HG02571 (cell line): Measurements from ENCODE around the gene ARHGAP28.

Experiments
- ATAC-seq: cut with Tn5 transposase; IDR thresholded peaks from one replicate; pipeline ENCODE4 v1.9.1; 2021; ENCODE audit warnings: mild to moderate bottlenecking, moderate library complexity; ENCODE audit not compliant: unreplicated experiment

The ARHGAP28 gene

DNA sequence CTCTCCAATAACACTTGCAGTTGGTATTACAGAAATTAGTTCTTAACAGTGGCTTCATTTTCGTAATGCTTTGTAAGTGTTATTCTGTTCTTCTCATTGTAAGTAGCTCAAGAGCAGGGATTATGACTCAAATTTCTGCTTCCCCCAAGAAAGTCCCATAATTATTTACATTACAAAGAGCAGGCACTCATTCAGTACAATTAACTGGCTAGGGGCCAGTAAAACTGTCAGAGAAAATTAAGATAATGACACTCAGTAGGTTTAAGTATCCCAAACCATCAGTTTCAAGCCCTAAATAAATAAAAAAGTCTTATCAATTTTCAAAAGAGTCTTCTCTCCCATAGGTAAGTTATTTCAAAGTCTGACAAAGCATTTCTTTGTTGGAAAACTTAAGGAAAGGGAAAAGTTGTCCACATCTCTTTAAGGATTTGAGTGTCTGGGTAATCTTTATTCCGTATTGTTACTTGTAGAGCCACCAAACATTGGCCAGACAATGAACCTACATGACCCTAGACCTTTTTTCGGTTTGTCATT lies 137.1 kb downstream of the ARHGAP28 start:
- no peak for ATAC-seq

DNA sequence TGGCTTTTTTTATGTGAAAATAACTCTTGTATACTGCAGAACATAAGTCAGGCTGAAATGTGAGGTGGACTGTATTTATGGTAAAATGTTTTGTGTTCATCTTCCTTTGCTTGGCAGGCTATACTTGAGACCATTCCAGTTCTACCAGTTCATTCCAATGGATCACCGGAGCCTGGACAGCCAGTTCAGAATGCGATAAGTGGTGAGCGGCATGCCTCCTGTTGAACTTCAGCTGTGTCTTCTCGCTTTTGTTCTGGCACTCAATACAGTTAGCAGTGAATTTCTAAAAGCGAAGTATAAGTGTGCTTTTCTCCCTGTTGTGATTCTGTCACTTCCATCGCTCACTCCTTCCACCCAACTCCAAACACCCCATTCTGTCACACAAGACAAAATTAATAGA lies 138.5 kb downstream of the ARHGAP28 start:
- ATAC-seq = no peak

DNA sequence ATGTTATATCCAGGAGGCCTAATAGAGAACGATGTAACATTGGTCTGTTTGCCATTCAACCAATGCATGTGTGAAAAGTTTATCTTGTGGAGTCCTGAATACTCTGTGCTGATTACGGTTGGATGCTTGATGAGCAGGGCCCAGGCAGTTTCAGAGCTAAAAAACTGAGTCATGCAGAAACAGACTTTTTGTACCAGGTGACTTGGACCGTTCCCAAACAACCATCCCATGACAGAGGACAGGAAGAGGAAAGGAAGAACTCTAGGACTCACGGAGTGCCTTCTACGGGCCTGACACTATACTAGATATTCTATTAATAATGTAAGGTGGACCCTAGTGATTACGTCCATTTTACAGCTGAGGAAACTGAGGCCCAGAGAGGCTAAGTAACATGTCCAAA lies 142.1 kb downstream of the ARHGAP28 start:
- ATAC-seq = no peak

DNA sequence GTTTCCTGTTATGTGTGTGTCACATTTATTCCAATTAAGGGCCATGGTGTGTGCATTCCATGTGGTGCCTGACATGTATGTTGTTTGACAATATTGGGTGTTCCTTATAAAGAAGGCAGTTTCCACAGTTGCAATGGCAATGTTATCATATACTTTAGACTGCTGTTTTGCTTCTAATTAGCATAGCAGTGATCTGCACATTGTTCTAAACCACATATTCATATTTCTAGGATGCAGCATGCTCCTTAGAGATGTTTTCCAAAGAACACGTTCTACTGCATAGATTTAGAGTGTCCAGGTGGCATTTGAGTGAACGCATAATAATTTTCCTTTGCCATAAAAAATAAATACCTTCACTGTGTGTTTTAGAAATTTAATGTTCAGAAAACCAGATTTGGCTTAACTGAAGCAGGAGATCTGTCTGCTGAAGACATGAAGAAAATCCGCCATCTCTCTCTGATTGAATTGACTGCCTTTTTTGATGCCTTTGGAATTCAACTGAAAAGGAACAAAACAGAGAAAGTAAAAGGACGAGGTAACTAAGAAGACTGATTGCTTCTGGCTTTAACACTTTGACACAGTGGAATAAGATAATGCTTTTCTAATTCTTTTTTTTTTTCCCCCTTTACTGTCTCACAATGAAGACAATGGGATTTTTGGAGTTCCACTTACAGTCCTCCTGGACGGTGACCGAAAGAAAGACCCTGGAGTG lies 143.7 kb downstream of the ARHGAP28 start:
- ATAC-seq = no peak

DNA sequence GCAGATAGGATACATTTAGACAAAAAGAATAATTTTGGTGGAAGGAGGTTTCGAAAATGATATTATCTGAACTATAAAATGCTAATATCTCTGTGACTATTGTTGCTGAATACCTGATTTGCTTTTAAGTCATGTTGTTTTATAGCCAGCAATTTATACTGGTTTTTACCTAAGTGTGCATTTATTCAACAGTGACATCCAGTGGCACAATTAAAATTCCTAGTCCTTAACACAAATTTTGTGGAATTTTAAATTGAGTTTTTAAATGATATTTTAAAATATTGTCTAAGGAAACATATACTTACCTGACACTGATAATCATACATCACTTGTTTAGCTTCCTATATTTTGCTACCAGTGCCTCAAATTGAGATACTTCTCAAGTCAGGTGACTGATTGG lies 144.8 kb downstream of the ARHGAP28 start:
- ATAC-seq = no peak

DNA sequence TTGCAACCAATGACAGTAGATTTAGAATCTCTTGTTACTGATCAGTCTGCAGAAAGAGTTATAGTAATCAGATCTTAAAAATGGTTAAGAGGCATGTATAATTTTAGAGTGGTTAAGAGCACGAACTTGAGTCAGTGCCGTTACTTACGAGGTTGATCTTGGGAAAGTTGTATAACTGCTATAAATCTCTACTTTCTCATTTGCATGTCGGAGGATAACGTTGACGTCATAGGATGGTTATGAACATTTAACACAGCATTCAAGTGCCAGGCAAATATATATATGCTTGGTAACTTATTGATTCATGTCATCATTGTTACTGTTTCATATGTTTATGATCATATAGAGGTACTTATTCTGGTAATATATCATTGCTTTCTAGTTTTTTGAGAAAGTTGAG lies 146.2 kb downstream of the ARHGAP28 start:
- ATAC-seq = no peak

DNA sequence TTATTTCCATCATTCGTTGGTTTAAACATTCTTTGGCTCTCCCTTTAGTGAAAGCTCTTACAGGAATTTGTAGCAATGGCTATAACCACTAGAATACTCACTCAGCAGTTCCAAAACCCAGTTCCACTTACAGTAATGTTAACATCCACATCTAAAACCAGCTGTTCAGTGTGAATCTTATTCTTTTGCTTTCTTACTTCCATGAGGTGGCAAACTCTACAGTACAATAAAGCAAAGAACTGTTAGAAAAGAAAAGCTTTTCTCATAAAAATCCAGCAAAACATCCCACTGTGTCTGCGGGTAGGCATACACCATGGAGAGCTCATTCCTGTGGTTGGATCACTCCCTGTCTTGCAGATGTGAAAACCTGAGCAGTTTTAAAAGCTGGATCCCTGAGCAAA lies 147.1 kb downstream of the ARHGAP28 start:
- no peak for ATAC-seq

DNA sequence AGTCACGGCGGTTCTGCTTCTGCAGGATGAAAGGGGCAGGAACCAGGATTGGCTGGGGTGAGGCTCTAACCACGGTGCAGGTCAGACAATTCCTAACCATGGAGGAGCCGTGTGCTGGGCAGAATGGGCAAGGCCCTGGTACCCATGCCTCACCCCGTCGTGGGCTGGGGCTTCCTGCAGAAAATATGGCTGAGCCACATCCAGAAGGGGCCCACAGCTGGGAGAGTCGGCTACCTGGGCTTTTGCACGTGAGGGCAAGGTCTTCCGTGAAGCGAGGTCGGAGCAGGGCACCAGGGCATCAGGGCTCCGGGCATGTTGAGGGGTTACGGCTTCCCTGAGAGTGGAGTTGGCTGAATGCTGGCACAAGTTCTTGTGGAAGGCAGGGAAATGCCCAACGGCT lies 147.8 kb downstream of the ARHGAP28 start:
- ATAC-seq = no peak

DNA sequence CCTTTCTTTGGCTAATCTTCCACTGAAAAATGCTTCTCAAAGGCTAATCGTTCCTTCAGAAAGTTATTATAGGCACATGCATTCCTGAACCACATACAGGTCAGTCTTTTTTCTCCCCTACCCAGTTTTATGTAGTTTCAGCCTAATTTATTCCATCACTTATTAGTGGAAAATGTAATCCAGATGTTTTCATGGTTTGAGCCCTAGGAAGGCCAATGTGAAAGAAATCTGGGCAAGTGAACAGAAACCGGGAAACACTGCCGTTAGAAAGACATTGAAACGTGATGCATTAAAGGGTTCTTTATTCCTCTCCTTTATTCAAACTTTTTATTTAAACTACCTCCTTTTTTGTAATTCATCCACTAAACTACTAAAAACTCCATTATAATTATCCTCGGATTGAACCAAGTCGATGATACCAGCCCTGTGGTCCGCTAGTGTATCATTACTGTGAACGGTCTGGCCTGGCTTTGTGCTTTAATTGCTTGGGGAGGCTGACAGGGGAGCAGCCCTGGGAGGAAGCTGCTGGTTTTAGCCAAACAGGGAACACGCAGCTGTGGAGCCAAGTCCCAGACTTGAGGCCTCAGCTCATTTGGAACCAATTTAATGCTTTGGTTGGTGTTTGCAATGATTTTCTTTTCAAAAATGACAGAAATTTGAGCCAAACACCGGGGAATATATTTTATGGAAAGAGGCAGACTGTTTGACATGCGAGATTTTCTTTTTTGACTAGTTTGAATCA lies 149.2 kb downstream of the ARHGAP28 start:
- no peak for ATAC-seq

DNA sequence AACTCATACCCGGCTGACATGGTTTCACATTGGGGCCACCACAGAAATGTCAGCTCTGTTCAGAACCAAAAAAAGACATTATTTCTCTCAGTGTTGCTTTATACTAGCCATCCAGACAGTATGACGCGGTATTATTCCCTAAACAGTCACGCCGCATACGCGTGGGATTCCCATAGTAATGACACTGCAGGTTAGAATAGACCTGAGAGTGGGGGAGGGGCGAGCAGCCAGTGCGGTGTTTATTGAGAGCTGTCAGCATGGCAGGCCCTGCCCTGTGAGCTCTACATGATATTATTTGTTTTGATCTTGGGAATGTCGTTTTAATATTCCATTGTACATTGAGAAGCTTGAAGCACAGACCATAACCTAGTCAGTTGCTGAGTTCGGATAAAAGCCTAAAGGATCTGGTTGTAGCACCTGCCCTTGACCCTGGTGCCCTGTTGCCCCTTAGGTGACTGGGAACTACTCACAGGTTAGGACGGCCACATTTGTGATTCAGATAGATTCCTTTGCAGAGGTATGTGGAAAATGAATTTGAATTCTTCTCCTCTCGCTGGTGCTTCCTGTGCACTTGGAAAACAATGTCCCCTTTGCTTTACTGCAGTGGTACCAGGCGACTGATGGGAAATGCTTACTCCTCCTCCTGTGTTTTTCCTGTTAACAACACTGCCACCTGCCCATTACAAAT lies 150.1 kb downstream of the ARHGAP28 start:
- no peak for ATAC-seq

DNA sequence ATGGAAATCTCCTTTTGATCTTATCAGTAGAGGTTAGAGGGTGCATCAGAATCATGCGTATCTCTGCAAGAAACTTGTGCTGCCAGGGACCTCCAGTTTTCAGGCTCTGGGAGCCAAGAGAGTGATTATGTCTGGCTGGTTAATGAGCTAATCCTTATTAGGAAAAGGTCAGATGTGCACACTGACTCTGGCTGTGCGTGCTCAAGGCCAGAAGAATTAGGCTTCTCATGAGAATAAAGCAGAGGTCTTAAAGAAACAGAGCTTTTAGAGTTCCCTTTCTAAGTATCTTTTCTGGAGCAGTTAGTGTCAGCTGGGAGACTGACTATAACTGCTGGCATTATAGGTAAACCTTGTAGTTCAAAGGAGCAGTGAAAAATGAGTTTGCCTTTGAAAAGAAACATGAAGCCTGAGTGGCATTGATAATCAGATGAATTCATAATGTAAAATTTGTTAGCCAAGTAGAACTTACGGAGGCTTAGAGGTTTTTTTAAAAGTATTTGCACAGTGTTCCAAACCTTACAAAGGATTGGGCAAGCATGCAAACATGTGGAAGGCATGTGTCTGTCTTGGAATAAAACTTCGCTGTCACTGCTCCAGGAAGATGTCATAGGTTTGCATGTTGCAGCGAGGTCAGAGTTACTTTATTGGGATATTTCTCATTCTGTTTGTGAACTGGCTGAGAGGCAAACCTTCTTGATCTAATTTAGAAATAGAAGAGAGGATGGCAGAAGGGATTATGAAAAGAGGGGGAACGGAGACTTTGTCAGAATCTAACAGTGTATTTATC lies 151.7 kb downstream of the ARHGAP28 start:
- ATAC-seq = no peak

DNA sequence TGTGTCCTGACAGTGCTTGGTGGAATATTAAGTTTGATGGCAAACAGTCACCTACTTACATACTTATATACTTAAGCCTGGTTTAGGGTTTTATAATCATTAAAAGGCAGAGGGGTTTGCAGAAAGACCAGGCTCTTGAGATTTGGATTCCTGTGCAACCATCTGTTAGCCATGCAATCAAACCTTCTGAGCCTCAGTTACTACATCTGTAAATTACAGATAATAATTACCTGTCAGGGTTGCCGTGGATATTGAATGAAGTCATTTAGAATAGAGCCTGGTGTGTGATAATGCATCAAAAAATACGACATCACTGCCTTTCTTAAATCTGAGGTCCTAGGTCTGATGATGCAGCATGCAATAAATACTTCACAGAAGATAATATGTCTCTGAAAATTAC lies 152.9 kb downstream of the ARHGAP28 start:
- no peak for ATAC-seq

DNA sequence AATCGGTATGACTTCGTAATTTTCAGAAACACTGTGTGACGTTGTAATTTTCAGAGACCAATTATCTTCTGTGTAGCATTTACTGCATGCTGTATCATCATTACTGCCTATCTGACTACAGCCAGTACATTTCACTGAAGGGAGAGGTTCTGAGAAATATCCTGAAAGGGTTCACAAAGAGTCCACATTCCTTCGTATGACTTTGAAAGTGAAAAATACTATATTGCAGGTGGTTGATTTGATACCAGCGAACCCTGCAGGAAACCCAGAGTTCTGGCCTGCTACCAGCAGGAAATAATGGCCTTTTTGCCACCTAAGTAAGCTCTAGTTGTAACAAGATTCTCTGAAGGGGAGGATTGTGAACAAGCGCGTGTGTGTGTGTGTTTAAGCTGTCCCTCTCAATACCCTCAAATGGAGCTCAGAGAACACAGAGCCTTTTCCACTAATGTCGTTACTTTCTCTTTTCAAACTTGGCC lies 155.5 kb downstream of the ARHGAP28 start:
- ATAC-seq = no peak

DNA sequence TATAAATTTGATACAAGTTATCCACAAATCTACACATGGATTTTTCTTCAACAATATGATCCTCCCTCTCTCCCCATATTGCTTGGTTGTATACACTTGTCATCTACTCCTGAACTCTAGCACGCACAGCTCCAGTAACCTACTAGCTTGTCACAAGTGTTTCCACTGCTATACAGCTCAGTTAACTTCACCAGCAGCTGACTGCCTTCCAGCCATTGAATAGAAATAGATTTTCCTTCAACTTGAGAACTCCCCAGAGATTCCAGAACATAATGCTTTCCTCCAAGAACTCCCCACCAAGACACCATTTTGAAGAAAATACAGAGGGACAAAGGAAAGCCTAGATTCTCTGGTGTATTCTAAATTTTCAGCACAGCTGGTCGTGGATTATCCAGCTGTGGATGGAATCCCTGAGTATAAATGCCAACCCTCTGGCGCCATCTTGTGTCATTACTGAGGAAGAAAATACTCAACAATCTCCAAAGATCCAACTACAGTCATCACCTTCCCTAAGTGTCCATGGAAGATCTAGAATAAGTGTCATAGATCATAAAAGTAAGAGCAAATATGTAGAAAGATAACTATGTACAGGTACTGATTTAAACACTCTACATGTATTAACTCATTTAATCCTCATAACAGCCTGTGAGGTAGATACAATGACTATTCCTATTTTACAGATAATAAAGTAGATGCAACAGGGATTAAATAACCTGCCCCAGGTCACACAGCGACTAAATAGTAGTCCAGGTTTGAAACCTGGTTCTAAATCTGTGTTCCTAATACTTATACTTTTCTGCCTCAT lies 156.7 kb downstream of the ARHGAP28 start:
- ATAC-seq = no peak

DNA sequence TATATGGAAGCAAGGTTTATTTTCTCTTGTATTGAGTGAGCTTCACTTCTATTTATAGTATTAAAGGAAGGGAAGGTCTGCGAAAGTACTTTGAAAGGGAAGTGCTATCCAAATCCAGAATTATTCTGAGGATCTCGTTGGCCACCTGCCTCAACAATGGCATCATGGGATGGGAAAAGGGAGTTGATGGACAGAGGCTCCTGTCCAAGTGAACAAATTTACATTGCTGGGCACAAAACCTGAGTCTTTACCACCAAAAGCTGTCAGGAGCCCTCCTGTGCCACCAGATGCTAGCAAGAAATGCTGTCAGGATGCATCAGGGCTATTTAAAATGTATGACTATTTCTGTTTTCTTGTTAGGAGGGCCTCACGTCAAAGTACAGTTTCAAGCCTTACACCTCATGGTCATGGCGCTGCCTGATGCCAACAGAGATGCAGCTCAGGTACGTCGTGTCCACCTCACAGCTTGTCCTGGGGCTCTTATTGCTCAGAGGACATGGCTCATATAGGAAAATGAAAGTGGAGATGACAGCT lies 157.3 kb downstream of the ARHGAP28 start:
- no peak for ATAC-seq

DNA sequence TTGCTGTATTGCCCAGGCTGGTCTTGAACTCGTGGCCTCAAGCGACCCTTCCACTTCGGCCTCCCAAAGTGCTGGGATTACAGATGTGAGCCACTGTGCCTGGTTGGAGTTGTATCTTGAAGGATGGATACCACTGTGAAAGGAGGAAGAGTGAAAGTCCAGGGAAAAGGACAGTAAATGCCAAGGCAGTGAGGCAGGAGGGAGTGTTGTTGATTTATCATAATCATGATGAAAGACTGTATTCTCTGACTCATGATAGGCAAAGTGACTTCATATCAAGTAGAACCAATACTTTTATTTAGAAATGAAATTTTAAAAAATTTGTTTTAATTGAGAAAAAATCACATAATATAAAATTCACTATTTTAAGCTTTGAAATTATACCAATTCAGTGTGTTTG lies 162.3 kb downstream of the ARHGAP28 start:
- no peak for ATAC-seq

DNA sequence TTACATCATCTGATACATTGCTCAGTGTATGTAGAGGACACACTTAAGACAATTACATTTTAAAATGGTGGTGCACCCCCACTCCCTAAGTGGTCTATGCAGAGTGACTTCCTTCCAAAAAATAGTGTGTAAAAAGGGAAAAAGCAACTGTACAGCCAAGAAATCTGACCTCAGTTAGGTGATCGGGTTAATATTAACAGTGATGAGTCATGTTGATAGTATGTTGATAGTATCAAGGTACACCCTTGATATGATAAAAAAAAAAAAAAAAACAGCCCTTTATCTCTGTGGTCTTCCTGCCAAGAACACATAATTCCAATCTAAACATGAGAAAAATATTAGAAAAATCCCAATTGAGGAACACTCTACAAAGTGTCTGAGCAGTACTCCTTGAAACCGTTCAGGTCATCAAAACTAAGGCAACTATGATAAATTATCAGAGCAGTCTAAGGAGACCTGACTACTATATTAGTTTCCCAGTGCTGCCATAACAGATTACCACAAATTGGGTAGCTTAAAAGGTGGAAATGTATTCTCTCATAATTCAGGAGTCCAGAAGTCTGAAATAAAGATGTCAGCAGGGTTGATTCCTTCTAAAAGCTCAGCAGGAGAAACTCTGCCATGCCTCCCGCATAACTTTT lies 171.9 kb downstream of the ARHGAP28 start:
- no peak for ATAC-seq

DNA sequence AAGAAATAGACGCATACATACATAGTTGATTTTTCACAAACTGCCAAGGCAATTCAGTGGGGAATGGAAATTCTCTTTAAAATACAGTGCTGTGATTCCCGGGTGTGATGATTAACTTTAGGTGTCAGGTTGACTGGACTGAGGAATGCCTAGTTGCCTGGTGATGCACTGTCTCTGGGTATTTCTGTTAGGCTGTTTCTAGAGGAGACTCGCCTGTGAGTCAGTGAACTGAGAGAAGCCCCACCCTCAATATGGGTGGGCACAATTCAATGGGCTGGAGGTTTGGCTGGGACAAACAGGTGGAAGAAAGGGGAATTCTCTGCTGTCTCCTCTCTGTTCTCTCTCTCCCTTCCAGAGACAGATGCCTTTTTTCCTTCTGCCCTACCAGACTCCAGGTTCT lies 187.6 kb downstream of the ARHGAP28 start:
- ATAC-seq = no peak
